Measurements from ENCODE around the gene NAV3. TPM values are rescaled to one million over a fixed set of nuclear protein-coding genes. Genes with fewer than 3 reads are reported as not detected.
"Not testable (repeated sequence)": the region's sequence is repeated elsewhere in the genome, so short reads cannot be mapped to it uniquely, and the experiment has no call there.

Gene NAV3
- total RNA-seq, 1 donor from 2014 or later, result 16.2 TPM

DNA sequence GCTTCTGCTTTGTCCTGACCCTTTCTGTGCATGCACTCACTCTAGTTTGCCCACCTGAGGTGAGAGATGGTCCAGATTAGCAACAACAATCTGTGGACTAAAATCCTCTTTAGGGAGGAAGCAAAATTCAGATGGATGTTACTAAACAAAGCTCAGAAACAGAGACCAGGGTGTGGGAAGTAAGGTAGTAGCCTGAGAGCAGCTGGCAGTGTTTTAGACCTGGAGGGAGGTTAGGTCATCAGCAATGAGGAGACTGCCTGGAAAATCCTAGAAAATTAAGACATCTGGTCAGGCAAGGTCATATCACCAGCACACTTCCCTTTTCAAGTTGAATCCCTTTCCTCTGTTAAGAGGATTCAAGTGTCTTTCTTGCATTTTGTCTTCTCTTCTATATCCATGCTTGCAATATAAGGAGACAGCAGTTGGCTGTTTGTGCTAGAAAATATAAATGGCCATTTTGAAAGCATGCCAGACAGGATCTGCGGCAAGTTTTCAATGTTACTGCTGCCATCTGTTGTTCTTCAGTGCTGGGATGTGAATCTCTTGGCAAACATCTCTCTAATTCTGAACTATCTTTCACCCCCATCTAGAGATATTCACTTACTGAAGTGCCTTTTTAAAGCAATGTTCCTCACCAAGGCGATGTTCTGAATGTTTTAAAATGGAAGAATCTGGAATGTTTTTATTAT is 266.4 kb downstream of the NAV3 start:
- H3K27ac ChIP-seq, result no peak overlapping the region
- no peak for DNase-seq (ENCODE audit: extremely low spot score in 2 of 2)
- H3K9me3 ChIP-seq, result no peaks in the 10 kb centered on the region
- no peaks in the 10 kb centered on the region for H3K36me3 ChIP-seq
- intact Hi-C loops (cut with DNase I), result no loop called here
- peaks cover 10% of the 10 kb centered on the region for H3K4me1 ChIP-seq
- no peaks in the 10 kb centered on the region for H3K27me3 ChIP-seq
- TF ChIP-seq, protein P1, sequence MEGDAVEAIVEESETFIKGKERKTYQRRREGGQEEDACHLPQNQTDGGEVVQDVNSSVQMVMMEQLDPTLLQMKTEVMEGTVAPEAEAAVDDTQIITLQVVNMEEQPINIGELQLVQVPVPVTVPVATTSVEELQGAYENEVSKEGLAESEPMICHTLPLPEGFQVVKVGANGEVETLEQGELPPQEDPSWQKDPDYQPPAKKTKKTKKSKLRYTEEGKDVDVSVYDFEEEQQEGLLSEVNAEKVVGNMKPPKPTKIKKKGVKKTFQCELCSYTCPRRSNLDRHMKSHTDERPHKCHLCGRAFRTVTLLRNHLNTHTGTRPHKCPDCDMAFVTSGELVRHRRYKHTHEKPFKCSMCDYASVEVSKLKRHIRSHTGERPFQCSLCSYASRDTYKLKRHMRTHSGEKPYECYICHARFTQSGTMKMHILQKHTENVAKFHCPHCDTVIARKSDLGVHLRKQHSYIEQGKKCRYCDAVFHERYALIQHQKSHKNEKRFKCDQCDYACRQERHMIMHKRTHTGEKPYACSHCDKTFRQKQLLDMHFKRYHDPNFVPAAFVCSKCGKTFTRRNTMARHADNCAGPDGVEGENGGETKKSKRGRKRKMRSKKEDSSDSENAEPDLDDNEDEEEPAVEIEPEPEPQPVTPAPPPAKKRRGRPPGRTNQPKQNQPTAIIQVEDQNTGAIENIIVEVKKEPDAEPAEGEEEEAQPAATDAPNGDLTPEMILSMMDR (IDR thresholded peaks at IDR 0.05), result no peak
- no peak for TF ChIP-seq POLR2A (IDR thresholded peaks at IDR 0.05)
- no peak for TF ChIP-seq POLR2AphosphoS5 (IDR thresholded peaks at IDR 0.05; ENCODE audit: insufficient read depth in 1 of 2, low read depth in 1 of 2)
- no peak overlapping the region for H3K4me3 ChIP-seq

DNA sequence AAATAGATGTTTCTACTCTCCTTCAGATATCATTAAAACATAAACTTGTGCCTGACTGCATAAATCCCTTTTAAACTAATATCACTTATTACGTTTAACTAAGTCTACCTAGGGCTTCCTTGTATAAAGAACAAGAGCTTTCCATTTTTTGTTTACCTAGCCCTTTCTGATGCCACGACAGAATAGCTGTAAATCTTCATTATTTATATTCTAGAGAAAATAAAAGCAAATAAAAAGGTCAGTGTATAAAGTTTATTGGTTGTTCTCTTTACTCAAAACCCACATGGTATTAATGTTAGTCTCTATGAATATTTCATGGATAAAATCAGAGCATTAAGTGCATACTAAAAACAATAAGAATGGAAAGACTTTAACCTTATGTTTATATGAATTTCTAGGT is 269.1 kb downstream of the NAV3 start:
- peaks cover 10% of the 10 kb centered on the region for H3K4me1 ChIP-seq
- H3K9me3 ChIP-seq, result no peaks in the 10 kb centered on the region
- H3K27ac ChIP-seq, result no peak overlapping the region
- H3K4me3 ChIP-seq, result no peak overlapping the region
- H3K36me3 ChIP-seq, result no peaks in the 10 kb centered on the region
- no peaks in the 10 kb centered on the region for H3K27me3 ChIP-seq
- TF ChIP-seq POLR2A (IDR thresholded peaks at IDR 0.05) (no peak), POLR2AphosphoS5 (IDR thresholded peaks at IDR 0.05; ENCODE audit: insufficient read depth in 1 of 2, low read depth in 1 of 2) (no peak)
- TF ChIP-seq, protein P1 (IDR thresholded peaks at IDR 0.05), result no peak
- DNase-seq (ENCODE audit: extremely low spot score in 2 of 2), result no peak
- intact Hi-C loops (cut with DNase I), result no loop called here

DNA sequence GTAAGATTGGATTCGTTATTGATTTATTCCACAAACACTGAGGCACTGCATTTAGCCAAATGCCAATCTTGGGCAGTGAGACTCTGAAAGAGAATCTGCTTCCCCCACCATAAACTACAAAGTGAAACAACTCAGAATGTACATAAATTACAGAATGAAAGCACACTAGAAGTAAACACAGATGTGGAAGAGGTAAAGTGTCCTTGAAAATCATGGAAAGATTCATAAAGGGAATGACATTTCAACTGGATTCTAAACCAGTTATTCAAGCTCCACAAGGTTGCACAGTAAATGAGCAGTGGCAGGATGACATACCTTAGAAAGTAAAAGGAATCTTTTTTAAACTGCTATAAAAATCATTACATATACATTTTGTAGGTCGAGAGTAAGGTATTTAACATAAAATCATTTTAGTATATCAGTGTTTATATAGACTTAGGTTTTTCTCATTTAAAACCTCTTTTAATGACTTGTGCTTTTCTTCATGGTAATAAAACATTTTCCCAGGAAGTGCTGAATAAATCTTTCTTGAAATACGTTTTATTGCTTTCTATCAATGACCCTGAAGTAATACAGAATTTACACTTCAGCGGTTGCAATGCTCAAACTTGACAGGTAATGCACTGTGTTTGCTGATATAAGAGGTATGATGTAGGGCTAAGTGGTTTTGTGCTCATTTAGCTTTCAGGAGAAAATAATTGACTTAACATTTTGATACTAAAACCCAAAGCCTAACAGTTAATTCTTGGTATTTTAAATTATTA is 270.6 kb downstream of the NAV3 start:
- Histone ChIP-seq H3K27me3 (no peaks in the 10 kb centered on the region), H3K4me3 (no peak overlapping the region), H3K27ac (no peak overlapping the region), H3K36me3 (no peaks in the 10 kb centered on the region), H3K9me3 (no peaks in the 10 kb centered on the region), H3K4me1 (peaks cover 9% of the 10 kb centered on the region)
- TF ChIP-seq POLR2AphosphoS5 (IDR thresholded peaks at IDR 0.05; ENCODE audit: insufficient read depth in 1 of 2, low read depth in 1 of 2) (peak in 1 of 2 donors; percentile 55), POLR2A (IDR thresholded peaks at IDR 0.05) (no peak)
- TF ChIP-seq, protein P1 (IDR thresholded peaks at IDR 0.05), result no peak
- DNase-seq (ENCODE audit: extremely low spot score in 2 of 2), result no peak
- intact Hi-C loops (cut with DNase I), result no loop called here

DNA sequence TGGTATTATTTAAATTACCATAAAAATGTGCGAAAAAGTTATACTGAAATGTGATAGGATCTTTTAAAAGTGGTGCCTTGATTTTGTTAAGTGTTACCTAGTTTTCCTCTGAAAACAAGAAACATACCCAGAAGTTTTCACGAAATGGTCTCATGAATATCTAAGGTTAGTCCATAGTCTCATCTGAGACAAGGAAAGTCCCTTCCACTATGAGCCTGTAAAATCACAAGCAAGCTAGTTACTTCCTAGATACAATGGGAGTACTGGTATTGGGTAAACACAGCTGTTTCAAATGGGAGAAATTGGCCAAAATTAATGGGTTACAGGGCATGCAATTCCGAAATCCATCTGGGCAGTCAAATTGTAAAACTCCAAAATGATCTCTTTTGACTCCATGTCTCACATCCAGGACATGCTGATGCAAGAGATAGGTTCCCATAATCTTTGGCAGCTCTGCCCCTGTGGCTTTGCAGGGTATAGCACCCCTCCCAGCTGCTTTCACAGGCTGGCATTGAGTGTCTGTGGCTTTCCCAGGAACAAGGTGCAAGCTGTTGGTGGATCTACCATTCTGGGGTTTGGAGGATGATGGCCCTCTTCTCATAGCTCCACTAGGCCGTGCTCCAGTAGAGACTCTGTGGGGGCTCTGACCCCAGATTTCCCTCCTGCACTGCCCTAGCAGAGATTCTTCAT is 271.4 kb downstream of the NAV3 start:
- TF ChIP-seq POLR2A (IDR thresholded peaks at IDR 0.05), result no peak
- TF ChIP-seq, protein P1 (IDR thresholded peaks at IDR 0.05), result no peak
- no peak for DNase-seq (ENCODE audit: extremely low spot score in 2 of 2)
- H3K36me3 ChIP-seq, result no peaks in the 10 kb centered on the region
- H3K9me3 ChIP-seq, result no peaks in the 10 kb centered on the region
- no peak overlapping the region for H3K4me3 ChIP-seq
- peaks cover 1% of the 10 kb centered on the region for H3K4me1 ChIP-seq
- H3K27ac ChIP-seq, result no peak overlapping the region
- H3K27me3 ChIP-seq, result no peaks in the 10 kb centered on the region
- intact Hi-C loops (cut with DNase I), result no loop called here

DNA sequence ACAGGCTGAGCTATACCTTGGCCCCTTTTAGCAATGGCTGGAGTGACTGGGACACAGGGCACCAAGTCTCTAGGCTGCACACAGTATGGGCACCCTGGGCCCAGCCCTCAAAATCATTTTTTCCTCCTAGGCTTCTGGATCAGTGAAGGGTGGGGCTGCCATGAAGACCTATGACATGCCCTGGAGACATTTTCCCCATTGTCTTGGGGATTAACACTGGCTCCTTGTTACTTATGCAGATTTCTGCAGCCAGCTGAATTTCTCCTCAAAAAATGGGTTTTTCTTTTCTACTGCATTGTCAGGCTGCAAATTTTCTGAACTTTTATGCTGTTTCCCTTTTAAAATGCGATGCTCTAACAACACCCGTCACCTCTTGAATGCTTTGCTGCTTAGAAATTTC is 272.1 kb downstream of the NAV3 start:
- H3K27ac ChIP-seq; H3K36me3 ChIP-seq; DNase-seq (ENCODE audit: extremely low spot score in 2 of 2); H3K9me3 ChIP-seq; H3K27me3 ChIP-seq; H3K4me1 ChIP-seq; H3K4me3 ChIP-seq; intact Hi-C loops (cut with DNase I): not testable (repeated sequence)
